ENCODE data around the gene SPACA7. TPM values are rescaled to one million over a fixed set of nuclear protein-coding genes. Genes with fewer than 3 reads are reported as not detected.

SPACA7 gene
- total and polyA plus RNA-seq, 9 of the 15 experiments (the other 6 are each of a cell fraction or from before 2014, with no cell fraction given), result not detected

- no peak for TF ChIP-seq UBTF (IDR thresholded peaks at IDR 0.05; ENCODE audit: borderline replicate concordance in 1 of 2, low read depth in 2 of 2, low read length in 2 of 2)
- no peak for TF ChIP-seq POLR2G (IDR thresholded peaks at IDR 0.05; ENCODE audit: low read depth, low read length)
- no peak for TF ChIP-seq CREBBP (IDR thresholded peaks at IDR 0.05; ENCODE audit: low read depth, low read length)
- TF ChIP-seq C11orf30 (IDR thresholded peaks at IDR 0.05; ENCODE audit: low read depth), result no peak
These were observed 70.2 kb downstream of the SPACA7 start (continued) for GRCh38 chr13:112446347-112446861.

GRCh38 chr13:112446867-112447266, 70.7 kb downstream of the SPACA7 start:
- DNase-seq (ENCODE audit: extremely low read depth in 1 of 4, low spot score in 3 of 4) (no peak), ATAC-seq (no peak), FAIRE-seq (no peak)
- no peak overlapping the region for H3K4me2 ChIP-seq (ENCODE audit: insufficient read depth, low read length)
- no peak overlapping the region for H2AFZ ChIP-seq (ENCODE audit: low read depth, low read length)
- intact Hi-C loops (cut with micrococcal nuclease), result loop anchor here (5.0 kb wide), 1 partner anchor 425 kb away; no protein-coding TSS in a partner anchor
- ChIA-PET CTCF (ENCODE audit: low intra/inter-chr PET ratio) (no interaction called here), POLR2A (no interaction called here)
- peaks cover 0 to 7% of the 10 kb centered on the region in 2 experiments; a peak in 1 of 5 replicates for H3K4me1 ChIP-seq (replicated peaks in 1 of 2; ENCODE audit: control insufficient read depth in 2 of 2, insufficient read depth in 2 of 2, low read length in 2 of 2)
- H4K20me1 ChIP-seq (replicated peaks; ENCODE audit: control insufficient read depth, insufficient read depth, low read length), result no peaks in the 10 kb centered on the region
- no peaks in the 10 kb centered on the region for H3K36me3 ChIP-seq (ENCODE audit: control insufficient read depth, insufficient read depth, low read length)
- in situ Hi-C loops (cut with MboI), result loop anchor here (10.0 kb wide), 1 partner anchor 972 kb away; no protein-coding TSS in a partner anchor
- H3K4me3 ChIP-seq, result no peak overlapping the region
- H3K79me2 ChIP-seq (ENCODE audit: control insufficient read depth, insufficient read depth, low read length), result no peaks in the 10 kb centered on the region
- no peaks in the 10 kb centered on the region for H3K9me3 ChIP-seq (replicated peaks; ENCODE audit: control insufficient read depth, insufficient read depth, low read depth, low read length)
- no TSS peak for BruUV-seq (replicated peaks)
- 6% methylated on average over 7 of the region's 14 CpGs for WGBS (ENCODE audit: insufficient coverage, low coverage, missing lambda C conversion rate)
- no peak overlapping the region for H3K27ac ChIP-seq (ENCODE audit: extremely low read depth, low read depth, low read length)
- peaks cover 20 to 64% of the 10 kb centered on the region in 2 experiments; a peak in 4 of 5 replicates for H3K27me3 ChIP-seq (ENCODE audit: control insufficient read depth in 2 of 2, insufficient read depth in 2 of 2, low read length in 2 of 2)
- no peaks in the 10 kb centered on the region for H3K9me1 ChIP-seq (ENCODE audit: control insufficient read depth, insufficient read depth, low read length)
- H3K9ac ChIP-seq (ENCODE audit: insufficient read depth in 1 of 2, low read depth in 2 of 2, low read length in 2 of 2), result no peak overlapping the region
- no peak for TF ChIP-seq ELK1 (CRISPR knock-in tag; IDR thresholded peaks at IDR 0.05)
- TF ChIP-seq SNIP1 (IDR thresholded peaks at IDR 0.05; ENCODE audit: low read depth), result no peak
- no peak for TF ChIP-seq IRF2 (CRISPR knock-in tag; IDR thresholded peaks at IDR 0.05)
- TF ChIP-seq MNT (conservative IDR thresholded peaks at IDR 0.05), result no peak
- no peak for TF ChIP-seq CHD1 (IDR thresholded peaks at IDR 0.05; ENCODE audit: low read length)
- no peak for TF ChIP-seq RBM14 (IDR thresholded peaks at IDR 0.05; ENCODE audit: borderline replicate concordance, insufficient read depth, low read depth, low read length)
- no peak for TF ChIP-seq SMC3 (conservative IDR thresholded peaks at IDR 0.05; ENCODE audit: insufficient read depth, low read depth, low read length)
- no peak for TF ChIP-seq FOXO4 (CRISPR knock-in tag; IDR thresholded peaks at IDR 0.05)
- no peak for TF ChIP-seq ARID2 (IDR thresholded peaks at IDR 0.05)

Measured in K562 (cell line).